Measurements from ENCODE around the gene PAWR.
"Not testable (repeated sequence)": the region's sequence is repeated elsewhere in the genome, so short reads cannot be mapped to it uniquely, and the experiment has no call there.

Gene PAWR

GRCh38 chr12:79629561-79629960, 61.2 kb downstream of the PAWR start:
- Histone ChIP-seq H3K4me3 (ENCODE audit: low read length) (no peak overlapping the region), H3K9me2 (replicated peaks; ENCODE audit: control insufficient read depth, low read length) (no peaks in the 10 kb centered on the region), H3K27me3 (ENCODE audit: control insufficient read depth, low read length) (no peaks in the 10 kb centered on the region), H3K79me2 (ENCODE audit: control insufficient read depth, low read length) (peaks cover 67% of the 10 kb centered on the region), H3K36me3 (ENCODE audit: control insufficient read depth, low read length) (peaks cover 3% of the 10 kb centered on the region), H3K9me3 (ENCODE audit: control insufficient read depth, insufficient read depth, low read length) (no peaks in the 10 kb centered on the region), H3F3A (ENCODE audit: control insufficient read depth, insufficient read depth) (peaks cover 2% of the 10 kb centered on the region; the same call in 1 of the 2 replicates), H4K20me1 (ENCODE audit: control insufficient read depth, insufficient read depth, low read depth, low read length) (no peaks in the 10 kb centered on the region), H3K4me2 (ENCODE audit: low read length) (no peak overlapping the region), H3K27ac (ENCODE audit: low read depth, low read length) (no peak overlapping the region), H3K4me1 (ENCODE audit: control insufficient read depth, low read length) (no peaks in the 10 kb centered on the region)
- TF ChIP-seq CTCF (IDR thresholded peaks at IDR 0.05; ENCODE audit: low read depth, low read length, poor library complexity, severe bottlenecking) (no peak), EZH2phosphoT487 (IDR thresholded peaks at IDR 0.05; ENCODE audit: borderline replicate concordance, low read length) (no peak)

GRCh38 chr12:79626735-79627134, 64.0 kb downstream of the PAWR start:
- H3K27me3 ChIP-seq (ENCODE audit: control insufficient read depth, low read length); H3K4me2 ChIP-seq (ENCODE audit: low read length); H3K4me3 ChIP-seq (ENCODE audit: low read length); H3K4me1 ChIP-seq (ENCODE audit: control insufficient read depth, low read length); H3F3A ChIP-seq (ENCODE audit: control insufficient read depth, insufficient read depth); H3K27ac ChIP-seq (ENCODE audit: low read depth, low read length); H4K20me1 ChIP-seq (ENCODE audit: control insufficient read depth, insufficient read depth, low read depth, low read length); H3K9me2 ChIP-seq (replicated peaks; ENCODE audit: control insufficient read depth, low read length); H3K9me3 ChIP-seq (ENCODE audit: control insufficient read depth, insufficient read depth, low read length); H3K36me3 ChIP-seq (ENCODE audit: control insufficient read depth, low read length): not testable (repeated sequence)
- peaks cover 69% of the 10 kb centered on the region for H3K79me2 ChIP-seq (ENCODE audit: control insufficient read depth, low read length)

- TF ChIP-seq CTCF (IDR thresholded peaks at IDR 0.05; ENCODE audit: low read depth, low read length, poor library complexity, severe bottlenecking), result no peak
- no peak for TF ChIP-seq EZH2phosphoT487 (IDR thresholded peaks at IDR 0.05; ENCODE audit: borderline replicate concordance, low read length)
- H3K9me3 ChIP-seq (ENCODE audit: control insufficient read depth, insufficient read depth, low read length), result no peaks in the 10 kb centered on the region
- no peak overlapping the region for H3K27ac ChIP-seq (ENCODE audit: low read depth, low read length)
- no peaks in the 10 kb centered on the region for H3F3A ChIP-seq (ENCODE audit: control insufficient read depth, insufficient read depth)
- no peaks in the 10 kb centered on the region for H3K27me3 ChIP-seq (ENCODE audit: control insufficient read depth, low read length)
- no peak overlapping the region for H3K4me2 ChIP-seq (ENCODE audit: low read length)
- H3K4me3 ChIP-seq (ENCODE audit: low read length), result no peak overlapping the region
- peaks cover 26% of the 10 kb centered on the region for H3K36me3 ChIP-seq (ENCODE audit: control insufficient read depth, low read length)
- H3K9me2 ChIP-seq (replicated peaks; ENCODE audit: control insufficient read depth, low read length), result no peaks in the 10 kb centered on the region
- peaks cover 59% of the 10 kb centered on the region for H3K79me2 ChIP-seq (ENCODE audit: control insufficient read depth, low read length)
- 0 out of 2 replicates have a peak, but pooled peaks cover 6% of the 10 kb centered on the region for H4K20me1 ChIP-seq (ENCODE audit: control insufficient read depth, insufficient read depth, low read depth, low read length)
- no peaks in the 10 kb centered on the region for H3K4me1 ChIP-seq (ENCODE audit: control insufficient read depth, low read length)
These were observed 66.4 kb downstream of the PAWR start for GRCh38 chr12:79624378-79624777.

- Histone ChIP-seq H3K79me2 (ENCODE audit: control insufficient read depth, low read length) (peaks cover 70% of the 10 kb centered on the region), H3K4me2 (ENCODE audit: low read length) (no peak overlapping the region)
- TF ChIP-seq EZH2phosphoT487 (IDR thresholded peaks at IDR 0.05; ENCODE audit: borderline replicate concordance, low read length) (no peak), CTCF (IDR thresholded peaks at IDR 0.05; ENCODE audit: low read depth, low read length, poor library complexity, severe bottlenecking) (no peak)
These were observed 70.7 kb downstream of the PAWR start for GRCh38 chr12:79619872-79620562.

More at GRCh38 chr12:79619872-79620562, 70.7 kb downstream of the PAWR start:
- Histone ChIP-seq H3K9me3 (ENCODE audit: control insufficient read depth, insufficient read depth, low read length) (no peaks in the 10 kb centered on the region), H3K4me3 (ENCODE audit: low read length) (no peak overlapping the region), H3K27ac (ENCODE audit: low read depth, low read length) (no peak overlapping the region), H3K27me3 (ENCODE audit: control insufficient read depth, low read length) (no peaks in the 10 kb centered on the region), H3F3A (ENCODE audit: control insufficient read depth, insufficient read depth) (no peaks in the 10 kb centered on the region), H3K4me1 (ENCODE audit: control insufficient read depth, low read length) (no peaks in the 10 kb centered on the region), H3K36me3 (ENCODE audit: control insufficient read depth, low read length) (peaks cover 53% of the 10 kb centered on the region), H4K20me1 (ENCODE audit: control insufficient read depth, insufficient read depth, low read depth, low read length) (0 out of 2 replicates have a peak, but pooled peaks cover 6% of the 10 kb centered on the region), H3K9me2 (replicated peaks; ENCODE audit: control insufficient read depth, low read length) (no peaks in the 10 kb centered on the region)

Measured in DOHH2 (cell line).